ENCODE data around the gene TRAK2.

GRCh38 chr2:201327678-201328077 is 123.6 kb downstream of the TRAK2 start:
- no peak for TF ChIP-seq CTCF (conservative IDR thresholded peaks at IDR 0.05; ENCODE audit: low read depth in 2 of 2)
- no peak for TF ChIP-seq EZH2phosphoT487 (IDR thresholded peaks at IDR 0.05; ENCODE audit: unreplicated experiment)
- TF ChIP-seq EZH2 (IDR thresholded peaks at IDR 0.05; ENCODE audit: low read depth, unreplicated experiment), result no peak
- no peak for TF ChIP-seq POLR2AphosphoS5 (IDR thresholded peaks at IDR 0.05; ENCODE audit: low read depth)
- TF ChIP-seq JUNB (IDR thresholded peaks at IDR 0.05; ENCODE audit: unreplicated experiment), result no peak
- TF ChIP-seq REST (IDR thresholded peaks at IDR 0.05; ENCODE audit: unreplicated experiment), result no peak
- no peak for TF ChIP-seq CREB1 (CRISPR knock-in tag; IDR thresholded peaks at IDR 0.05; ENCODE audit: low read depth)

Data from GM23338 (cell line).